ENCODE measurements around the gene BTBD19.
"Not testable (repeated sequence)": the region's sequence is repeated elsewhere in the genome, so short reads cannot be mapped to it uniquely, and the experiment has no call there.

The BTBD19 gene

DNA sequence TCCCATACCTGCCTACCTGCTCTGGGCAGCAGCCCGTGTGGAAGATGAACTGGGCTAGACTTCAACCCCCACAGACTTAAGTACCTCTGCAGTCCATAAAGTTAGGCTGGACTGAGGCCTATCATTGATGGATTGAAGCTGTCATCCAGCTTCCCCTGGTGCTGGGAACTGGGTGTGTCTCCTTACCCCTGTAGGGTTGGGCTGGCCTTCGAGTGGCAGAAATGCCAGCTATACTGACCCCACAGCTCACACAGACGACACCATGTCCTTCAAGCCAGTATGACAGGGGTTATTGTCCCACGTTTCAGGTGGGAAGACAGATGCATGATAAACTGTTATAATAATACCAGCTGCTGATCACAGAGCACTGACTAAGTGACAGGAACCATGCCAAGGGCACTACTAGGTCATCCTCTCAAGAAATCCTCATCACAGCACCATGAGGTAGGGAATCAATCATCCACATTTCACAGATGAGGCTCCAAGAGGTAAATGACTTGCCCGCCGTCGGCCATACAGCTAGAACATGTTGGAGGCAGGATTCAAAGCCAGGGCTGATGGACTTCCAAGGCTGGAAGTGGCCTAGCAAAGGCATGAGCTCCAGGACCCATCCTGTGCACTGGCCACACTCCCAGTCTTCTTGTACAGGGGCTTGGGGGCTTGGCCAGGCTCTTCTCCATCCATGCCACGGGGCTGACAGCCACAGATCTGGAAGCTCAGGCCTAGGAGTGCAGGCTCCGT, 20.0 kb upstream of the BTBD19 start, which contains the start of gene BEST4:
BEST4 (minus strand) TSS at position 51 of the 741 bp plus-strand sequence. CDS start 465 bp downstream, outside the sequence.
- FAIRE-seq: no peak

DNA sequence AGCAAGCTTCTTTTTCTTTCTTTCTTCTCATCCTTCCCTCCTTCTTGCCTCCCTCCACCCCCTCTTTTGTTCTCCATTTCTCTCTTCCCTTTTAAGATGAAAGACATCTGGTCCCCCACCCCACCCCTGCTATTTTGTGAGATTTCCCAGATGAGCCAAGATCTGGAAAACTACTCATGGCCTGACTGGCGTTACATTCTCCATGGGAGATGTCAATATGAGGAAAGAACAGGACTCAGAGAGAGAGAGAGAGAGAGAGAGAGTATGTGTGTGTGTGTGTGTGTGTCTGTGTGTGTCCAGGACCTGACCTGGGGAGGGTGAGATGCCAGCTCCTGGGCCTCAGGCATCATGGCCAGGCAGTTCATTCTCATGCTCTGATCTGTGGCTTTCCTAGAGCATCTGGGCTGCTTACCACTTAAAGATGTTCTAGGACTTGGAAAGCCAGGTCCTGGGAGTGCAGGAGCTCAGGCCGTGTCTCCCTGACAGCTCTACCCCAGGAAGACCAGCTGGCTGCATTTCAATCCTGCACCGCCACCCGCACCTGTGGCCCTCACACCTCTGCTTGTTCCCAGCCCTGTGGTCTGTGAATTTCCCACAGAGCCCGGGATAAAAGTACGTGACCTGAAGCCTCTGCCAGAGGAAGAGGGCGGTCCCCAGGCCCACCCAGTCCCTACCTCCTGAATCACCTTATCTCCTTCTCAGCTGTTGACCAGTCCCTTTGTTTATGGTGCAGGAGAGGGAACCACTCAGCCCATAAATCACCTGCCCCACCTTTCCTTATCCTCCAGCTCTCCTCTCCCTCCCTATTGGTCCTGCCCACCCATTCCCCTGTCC, 17.1 kb upstream of the BTBD19 start:
- no peak for FAIRE-seq

DNA sequence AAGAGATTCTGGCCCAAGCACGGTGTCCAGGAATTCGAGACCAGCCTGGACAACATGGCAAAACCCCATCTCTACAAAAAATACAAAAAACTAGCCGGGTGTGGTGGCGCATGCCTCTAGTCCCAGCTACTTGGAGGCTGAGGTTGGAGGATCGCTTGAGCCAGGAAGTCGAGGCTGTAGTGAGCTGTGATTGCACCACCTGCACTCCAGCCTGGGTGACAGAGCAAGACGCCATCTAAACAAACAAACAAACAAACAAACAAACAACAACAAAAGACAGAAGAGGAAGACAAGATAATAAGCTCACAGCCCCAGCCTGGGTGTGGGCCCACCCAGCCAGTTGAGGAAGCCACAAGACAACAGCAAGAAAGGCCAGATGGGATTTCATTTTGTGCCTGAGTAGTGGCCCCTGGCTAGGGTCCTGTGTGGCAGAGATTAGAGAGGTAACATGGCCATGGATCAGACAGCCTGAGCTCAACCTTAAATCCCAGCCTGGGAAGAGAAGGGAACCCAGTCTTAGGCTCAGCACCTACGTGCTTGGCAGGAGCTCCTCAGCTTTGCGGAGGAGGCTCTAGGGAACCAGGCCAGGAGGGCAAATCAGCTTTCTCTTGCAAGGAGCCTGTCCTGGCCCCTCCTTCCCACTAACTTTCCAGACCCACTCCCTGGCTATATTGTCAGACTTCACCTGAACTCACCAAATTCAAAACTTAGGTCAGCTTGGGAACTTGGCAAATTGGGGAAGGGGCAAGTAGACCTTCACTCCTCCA, 15.4 kb upstream of the BTBD19 start:
- no peak for FAIRE-seq

DNA sequence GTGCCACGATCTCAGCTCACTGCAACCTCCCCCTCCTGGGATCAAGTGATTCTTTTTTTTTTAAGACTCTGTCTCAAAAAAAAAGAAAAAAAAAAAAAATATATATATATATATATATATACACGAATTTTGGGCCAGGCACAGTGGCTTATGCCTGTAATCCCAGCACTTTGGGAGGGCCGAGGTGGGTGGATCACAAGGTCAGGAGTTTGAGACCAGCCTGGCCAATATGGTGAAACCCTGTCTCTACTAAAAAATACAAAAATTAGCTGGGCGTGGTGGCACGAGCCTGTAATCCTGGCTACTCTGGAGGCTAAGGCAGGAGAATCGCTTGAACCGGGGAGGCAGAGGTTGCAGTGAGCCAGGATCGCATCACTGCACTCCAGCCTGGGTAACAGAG, 10.4 kb upstream of the BTBD19 start:
- not testable (repeated sequence) for FAIRE-seq

DNA sequence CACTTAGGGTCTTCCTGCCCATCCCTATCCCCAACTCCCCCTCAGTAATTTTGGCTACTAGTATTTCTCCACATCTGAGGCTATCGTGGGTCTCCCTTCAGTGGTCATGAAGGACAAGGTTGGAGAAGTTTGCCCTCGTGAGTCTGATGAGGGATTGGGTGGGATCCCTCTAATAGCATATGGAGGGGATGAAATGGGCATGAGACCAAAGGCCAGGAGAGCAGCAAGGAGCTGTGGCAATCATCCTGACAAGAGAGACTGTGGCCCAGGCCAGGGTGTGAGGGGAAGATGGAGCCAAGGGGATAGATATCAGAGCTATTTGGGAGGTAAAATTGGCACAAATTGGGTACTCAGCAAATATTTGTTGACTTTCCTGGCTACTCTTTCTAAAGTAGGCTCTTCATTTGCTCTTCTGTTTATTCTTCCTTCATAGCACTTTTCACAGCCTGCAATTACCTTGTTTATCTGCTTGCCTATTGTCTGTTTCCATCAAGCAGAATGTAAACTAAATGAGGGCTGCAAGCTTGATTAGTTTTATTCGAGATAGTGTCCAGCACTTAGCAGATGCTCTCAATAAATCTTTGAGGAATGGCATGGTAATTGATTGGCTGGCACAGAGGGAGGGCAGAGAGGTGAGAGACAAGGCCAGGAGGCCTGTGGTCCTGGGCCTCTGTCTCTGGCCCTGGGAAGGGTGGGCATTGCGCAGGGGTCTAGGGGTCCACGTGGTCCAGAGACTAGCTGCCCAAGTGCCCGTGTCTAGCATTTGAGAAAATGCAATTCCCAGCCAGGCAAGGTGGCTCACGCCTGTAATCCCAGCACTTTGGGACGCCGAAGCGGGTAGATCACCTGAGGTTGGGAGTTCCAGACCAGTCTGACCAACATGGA, 9.6 kb upstream of the BTBD19 start:
- no peak for FAIRE-seq

DNA sequence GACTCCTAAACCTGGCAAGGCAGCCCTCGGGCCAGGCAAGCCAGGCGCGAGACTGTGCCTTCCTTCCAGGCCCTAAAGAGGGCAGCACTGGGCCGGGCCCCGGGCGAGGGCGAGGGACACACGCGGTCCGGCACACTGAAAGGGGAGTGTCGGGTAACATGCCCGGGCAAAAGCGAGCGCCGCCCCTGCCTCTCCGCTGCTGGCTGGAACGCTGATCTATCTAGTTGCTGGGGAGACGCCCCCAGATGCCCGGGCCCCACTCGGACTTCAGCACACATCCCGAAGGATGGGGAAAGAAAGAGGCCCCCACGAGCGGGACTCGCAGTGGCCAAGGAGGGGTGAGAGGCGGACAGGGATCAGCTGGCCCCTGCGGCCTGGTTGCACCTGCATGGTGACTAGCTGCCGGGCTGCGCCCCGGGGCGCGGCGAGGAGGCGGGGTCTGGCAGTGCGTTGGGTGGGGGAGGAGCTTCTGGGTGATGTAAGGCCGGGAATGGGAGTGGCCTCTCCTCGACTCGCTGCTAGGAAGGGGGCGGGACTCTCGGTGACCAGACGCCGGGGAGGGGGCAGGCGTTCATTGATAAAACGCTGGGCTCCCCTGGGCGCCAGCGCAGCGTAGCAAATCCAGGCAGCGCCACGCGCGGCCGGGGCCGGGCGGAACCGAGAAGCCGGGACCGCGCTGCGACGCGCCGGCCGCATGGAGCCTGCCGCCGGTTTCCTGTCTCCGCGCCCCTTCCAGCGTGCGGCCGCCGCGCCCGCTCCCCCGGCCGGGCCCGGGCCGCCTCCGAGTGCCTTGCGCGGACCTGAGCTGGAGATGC, 8.3 kb upstream of the BTBD19 start, which contains the start of gene PLK3:
PLK3 (plus strand) TSS at position 608 of the 815 bp plus-strand sequence; CDS start at position 695, 87 bp downstream.
- FAIRE-seq: peak; percentile 98

DNA sequence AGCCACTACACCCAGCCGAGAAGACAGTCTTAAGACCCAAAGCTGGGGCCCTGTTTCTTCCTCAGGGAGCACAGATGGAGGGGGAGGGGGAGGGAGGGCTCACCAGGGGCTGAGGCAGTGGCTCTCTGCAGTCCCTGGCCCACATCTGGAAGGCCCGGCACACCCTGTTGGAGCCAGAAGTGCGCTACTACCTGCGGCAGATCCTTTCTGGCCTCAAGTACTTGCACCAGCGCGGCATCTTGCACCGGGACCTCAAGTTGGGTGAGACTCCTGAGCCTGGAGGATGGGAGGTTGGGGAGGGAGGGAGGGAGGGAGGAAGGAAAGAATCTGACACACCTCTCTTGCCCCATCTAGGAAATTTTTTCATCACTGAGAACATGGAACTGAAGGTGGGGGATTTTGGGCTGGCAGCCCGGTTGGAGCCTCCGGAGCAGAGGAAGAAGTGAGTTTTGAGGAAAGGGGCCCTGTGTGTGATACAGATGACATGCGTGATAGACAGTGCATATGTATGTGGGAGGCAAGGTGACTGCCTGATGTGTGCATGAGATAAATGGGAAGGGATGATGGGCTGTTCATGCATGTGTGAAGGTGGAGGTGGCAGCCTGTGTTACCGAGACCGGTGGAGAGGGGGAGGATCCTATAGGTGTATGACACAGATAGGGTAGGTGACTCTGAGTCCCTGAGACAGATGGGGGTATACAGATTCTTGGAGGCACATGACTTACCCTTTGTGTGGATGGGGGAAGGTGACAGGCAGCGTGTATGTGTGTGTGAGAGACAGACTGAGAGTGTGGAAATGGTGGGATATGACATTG, 6.6 kb upstream of the BTBD19 start:
- no peak for FAIRE-seq

DNA sequence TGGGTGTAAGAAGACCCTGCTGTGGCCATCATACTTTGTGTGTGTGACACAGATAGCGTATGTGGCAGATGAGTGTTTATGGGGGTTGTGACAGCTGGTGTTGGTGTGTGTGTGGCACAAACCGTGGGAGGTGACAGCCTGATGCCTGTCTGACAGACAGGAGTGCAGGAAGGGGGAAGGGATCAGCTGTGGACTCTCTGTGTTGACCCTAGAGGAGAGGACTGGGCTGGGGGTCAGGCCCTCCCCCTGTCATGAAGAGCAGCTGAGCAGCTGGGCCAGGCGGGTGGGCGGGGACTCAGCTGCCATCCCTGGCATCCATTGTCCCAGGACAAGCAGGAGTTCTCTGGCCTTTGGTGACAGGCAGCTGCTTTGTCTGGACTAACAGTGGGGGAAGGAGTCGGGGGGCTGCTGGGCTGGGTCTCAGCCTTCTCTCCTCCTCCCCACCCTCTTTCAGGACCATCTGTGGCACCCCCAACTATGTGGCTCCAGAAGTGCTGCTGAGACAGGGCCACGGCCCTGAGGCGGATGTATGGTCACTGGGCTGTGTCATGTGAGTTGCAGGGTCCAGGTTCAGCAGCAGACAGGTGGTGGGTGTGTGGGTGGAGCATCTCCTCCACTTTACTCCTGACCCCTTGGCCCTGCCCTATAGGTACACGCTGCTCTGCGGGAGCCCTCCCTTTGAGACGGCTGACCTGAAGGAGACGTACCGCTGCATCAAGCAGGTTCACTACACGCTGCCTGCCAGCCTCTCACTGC, 5.8 kb upstream of the BTBD19 start:
- FAIRE-seq: no peak

DNA sequence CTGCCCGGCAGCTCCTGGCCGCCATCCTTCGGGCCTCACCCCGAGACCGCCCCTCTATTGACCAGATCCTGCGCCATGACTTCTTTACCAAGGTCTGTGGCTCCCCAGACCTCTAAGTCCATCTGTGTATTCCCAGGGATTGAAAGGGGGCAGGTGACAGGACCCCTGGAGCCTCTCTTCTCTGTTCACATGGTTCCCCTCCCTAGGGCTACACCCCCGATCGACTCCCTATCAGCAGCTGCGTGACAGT, 5.3 kb upstream of the BTBD19 start:
- FAIRE-seq: no peak

DNA sequence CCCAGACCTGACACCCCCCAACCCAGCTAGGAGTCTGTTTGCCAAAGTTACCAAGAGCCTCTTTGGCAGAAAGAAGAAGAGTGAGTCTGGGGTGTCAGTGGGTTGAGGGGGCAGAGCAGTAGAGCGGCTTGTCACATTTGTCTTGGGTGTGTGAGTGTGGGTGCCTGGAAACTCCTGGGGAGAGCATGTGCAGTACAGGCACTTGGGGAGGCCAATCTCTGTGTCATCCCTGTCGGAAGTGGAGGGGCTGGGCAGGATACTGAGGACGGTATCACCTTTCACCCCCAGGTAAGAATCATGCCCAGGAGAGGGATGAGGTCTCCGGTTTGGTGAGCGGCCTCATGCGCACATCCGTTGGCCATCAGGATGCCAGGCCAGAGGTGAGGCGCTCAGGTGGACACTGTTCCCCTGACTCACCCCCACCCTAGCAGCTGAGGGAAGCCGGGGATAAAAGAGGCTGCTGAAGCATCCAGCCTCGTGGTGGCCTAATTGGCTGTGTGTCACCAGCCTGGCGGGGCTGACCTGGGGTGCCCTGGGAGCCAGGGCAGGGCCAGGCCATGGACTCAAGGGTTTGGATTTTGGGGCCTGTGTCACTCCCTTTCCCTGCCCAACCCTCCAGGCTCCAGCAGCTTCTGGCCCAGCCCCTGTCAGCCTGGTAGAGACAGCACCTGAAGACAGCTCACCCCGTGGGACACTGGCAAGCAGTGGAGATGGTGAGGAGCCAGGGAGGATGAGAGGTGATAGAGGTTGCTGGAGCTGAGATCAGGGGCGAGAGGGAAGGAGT, 4.8 kb upstream of the BTBD19 start:
- no peak for FAIRE-seq

DNA sequence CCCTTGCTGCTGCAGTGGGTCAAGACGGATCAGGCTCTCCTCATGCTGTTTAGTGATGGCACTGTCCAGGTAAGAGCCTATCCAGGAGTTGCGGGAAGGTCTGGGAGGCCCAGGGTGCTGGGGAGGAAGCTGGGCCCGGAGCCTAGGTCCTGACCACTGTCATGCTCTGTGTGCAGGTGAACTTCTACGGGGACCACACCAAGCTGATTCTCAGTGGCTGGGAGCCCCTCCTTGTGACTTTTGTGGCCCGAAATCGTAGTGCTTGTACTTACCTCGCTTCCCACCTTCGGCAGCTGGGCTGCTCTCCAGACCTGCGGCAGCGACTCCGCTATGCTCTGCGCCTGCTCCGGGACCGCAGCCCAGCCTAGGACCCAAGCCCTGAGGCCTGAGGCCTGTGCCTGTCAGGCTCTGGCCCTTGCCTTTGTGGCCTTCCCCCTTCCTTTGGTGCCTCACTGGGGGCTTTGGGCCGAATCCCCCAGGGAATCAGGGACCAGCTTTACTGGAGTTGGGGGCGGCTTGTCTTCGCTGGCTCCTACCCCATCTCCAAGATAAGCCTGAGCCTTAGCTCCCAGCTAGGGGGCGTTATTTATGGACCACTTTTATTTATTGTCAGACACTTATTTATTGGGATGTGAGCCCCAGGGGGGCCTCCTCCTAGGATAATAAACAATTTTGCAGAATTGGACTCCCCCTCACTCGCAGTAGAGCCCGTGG, 2.9 kb upstream of the BTBD19 start:
- FAIRE-seq: no peak

DNA sequence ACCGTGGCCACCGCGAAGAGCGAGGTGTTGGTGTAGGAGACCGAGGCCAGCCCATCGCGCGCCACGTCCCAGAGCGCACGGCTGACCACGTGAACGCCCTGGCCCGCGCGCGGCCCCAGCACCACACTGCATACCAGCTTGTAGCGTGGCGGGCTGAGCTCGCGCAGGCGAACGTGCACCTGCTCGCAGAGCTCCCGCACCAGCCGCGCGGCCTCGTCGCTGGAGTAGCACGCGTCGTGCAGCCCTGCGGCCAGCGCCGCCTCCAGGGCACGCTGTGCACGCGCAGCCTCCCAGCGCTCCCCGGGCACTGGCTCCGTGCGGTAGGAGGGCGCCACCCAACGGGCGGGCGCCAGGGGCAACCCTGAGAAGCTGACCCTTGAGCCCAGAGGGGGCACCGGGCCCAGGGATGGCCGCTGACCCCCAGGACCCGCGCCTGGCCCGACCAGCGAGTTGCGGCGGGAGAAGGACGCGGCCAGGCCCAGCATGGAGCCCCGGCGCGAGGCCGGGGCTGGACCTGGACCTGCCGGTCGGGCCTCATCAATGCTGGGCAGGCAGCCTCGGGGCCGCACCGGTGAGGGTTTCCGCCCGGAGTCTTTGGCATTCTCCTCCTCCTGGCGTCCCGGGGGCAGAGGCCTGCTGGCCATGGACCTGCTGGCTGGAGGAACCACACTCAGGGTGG, 2.2 kb upstream of the BTBD19 start:
- no peak for FAIRE-seq

DNA sequence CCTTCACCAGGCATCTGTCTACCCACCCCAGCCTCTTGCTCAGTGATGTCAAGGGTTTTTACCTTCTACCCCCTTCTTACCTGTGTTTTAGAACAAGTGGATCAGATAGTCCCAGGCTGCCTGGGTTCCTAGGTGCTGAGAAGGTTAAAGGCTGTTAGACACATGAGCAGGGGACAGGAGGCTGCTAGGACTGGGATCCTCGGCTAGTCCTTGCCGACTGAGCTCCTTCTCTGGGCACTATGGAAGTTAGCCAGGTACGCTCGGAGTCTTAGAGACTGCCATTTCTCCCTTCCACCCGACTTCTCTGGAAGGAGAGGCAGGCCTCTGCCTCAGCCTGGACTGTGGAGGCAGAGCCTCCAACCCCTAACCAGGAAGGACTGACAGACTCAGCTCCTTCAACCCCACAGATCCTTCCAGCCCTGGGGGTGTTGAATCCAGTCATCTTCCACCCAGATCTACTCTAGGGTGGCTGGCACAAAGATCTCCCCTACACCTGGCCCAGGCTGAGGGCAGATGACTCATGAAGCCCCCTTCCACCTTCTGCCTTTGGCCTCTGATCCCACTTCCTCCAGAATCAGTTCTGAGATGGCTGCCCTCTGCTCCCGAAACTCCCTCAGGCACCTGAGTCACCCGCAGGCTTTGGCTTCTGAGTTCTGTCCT, 1.5 kb upstream of the BTBD19 start, which contains the start of gene DYNLT4:
DYNLT4 (minus strand) TSS at position 648 of the 660 bp plus-strand sequence. CDS start 683 bp downstream, outside the sequence.
- FAIRE-seq: no peak

DNA sequence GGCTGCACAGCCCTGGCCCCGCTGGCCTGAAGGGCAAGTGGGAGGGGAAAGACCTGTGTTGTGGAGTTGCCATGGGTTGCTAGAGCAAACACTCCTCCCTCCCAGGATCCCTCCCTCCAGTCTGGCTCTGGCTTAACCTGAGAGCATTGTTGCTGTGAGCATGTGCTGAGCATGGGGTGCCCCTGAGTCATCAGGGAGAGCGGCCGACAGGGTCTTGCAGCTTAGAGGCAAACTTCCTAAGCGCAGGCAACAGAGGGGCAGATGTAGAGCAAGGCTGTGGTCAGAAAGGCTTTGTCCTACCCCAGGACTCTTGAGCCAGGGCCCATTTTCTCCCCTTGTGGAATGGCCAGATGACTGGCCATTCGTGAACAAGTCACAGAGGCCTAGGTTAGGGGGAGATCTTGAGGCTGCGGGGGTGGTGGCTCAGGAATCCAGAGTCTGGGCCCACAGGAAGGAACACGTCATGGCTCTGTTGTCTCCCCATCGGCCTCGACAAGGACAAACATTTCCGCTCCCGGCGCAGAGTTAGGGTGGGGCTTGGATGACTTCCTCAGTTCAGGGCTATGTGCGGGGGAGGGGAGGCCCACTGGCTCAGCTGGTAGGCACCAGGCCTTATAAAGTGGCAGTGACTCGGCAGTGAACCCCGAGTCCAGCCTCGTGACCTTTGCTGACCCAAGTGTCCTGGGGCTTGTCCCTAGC, 810 bp upstream of the BTBD19 start:
- FAIRE-seq: peak; percentile 98

DNA sequence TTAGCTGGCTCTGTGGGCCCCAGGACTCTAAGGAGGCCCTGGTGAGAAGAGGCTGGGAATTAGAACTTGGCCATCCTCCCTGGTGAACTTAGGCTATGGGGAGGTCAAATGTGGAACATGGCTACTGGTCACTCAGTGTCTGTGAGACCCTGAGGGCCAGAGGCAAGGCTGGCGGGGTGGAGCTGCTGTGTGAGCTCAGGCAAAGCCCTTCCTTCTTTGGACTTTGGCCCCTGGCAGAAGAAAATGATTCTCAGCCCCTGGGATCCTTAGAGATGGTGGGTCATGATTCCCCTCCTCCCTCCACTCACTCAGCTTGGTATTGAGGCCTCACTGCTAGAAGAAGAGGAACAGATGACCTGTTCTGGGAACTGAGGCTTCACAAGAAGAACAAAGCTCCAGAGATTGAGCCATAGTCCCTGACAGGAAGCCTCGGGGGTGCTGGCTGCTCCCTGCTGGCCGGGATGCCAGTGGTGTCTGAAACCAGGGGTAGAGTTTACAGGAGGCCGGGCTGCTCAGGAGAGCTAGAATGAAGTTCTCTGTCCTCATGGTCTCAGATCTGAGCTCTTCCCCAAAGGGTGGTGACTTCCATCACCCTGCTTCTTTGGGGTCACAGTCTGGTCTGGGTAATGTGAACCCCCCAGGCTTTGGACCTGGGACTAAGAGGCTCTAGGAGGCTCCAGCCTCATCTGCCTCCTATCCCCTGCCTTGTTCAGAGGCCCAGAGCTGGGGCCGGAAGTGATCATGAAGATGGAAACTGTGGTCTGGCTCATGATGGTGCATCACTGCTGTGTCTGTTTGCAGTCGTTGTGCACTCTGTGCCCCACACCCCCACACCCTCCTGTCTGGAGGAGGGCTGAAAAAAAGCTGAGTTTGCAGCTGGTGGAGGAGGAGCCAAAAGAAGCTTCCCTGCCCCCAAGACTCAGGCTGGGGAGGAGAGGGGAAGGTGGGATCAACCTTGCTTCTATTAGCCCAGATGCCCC, 905 bp downstream of the BTBD19 start:
- no peak for FAIRE-seq

All from G401.6 (cell line).